GM11168 (cell line): ENCODE results near the gene TEX51.

Source experiments
- in situ Hi-C: fragments of 300-500 bp; cut with MboI; formaldehyde crosslinking; loops from one replicate; pipeline ENCODE4 v1.12.0; 2022; ENCODE audit warnings: low sequenced_read_pairs; ENCODE audit not compliant: unreplicated experiment

The TEX51 gene

DNA sequence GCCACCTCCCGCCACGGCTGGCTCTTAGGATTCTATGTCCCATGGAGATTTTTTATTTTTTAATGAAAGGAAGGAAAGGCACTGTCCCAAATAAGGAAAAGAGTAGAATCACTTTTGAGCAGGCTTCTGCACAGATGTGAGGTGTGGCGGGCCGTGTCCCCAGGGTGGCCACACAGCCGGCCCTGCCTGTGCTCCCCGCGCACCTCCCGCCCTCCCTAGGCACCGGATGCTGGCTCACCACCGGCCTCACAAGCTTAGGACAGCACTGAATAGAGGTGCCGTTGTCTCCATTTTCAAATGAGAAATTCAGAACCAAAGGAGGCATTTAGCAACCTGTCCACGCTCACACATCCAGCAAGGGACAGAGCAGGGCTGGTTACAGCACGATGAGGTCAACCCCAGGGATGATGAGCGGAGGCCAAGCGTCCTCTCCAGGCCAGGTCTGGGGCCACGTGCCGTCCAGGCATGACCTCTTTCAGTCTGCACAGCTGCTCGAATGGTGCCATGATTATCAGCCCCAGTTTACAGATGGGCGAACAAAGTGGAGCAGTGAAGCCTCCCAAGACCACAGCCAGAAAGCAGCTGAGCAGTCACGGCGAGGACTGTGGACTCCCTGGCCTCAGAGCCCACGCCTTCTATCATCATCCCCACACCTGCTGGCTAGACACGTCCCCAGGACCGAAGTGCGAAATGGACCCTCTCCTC lies 20.7 kb upstream of the TEX51 start:
- in situ Hi-C loops = no loop called here

GRCh38 chr2:126878601-126879000 lies 20.1 kb upstream of the TEX51 start:
- in situ Hi-C loops = no loop called here

DNA sequence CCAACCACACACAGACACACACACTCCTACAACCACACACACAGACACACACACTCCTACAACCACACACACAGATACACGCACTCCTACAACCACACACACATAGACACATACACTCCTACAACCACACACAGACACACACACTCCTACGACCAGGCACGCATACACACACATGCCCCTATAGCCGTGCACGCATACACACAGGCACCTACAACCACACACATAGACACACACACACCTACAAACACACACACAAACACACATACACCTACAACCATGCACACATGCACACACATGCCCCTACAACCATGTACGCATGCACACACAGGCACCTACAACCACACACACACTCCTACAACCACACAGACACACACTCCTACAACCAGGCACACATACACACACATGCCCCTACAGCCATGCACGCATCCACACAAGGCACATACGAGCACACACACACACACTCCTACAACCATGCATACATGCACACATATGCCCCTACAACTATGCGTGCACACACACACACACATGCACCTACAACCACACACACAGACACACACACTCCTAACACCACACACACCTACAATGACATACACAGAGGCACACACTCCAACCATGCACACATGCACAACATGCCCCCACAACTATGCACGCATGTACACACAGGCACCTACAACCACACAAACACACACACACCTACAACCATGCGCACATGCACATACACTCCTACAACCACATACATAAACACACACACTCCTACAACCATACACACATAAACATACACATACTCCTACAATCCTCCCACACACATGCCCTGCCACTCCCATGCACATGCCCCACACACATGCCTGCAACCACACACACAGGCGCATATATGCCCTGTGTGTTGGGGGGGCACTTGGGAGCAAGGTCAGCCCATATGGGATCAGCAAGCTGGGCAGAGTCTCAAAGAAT lies 19.1 kb upstream of the TEX51 start:
- in situ Hi-C loops = no loop called here

DNA sequence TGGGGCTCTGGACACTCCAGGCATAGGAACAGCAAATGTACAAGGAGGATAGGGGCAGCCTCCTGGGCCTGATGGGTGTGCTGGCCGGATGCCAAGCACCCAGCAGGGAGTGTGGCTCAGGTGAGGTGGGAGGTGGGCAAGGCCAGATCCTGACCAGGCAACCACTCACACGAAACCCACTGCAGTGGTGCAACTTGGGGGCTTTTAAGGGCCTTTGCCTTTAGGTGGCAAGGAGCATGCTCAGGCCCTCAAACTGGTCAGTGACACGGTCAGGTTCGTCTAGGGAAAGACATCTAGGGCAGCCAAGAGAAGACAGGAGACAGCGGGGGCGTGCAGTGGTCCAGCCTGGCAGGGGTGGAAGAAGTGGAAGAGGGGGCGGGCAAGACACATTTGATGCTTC lies 18.4 kb upstream of the TEX51 start:
- in situ Hi-C loops = no loop called here

DNA sequence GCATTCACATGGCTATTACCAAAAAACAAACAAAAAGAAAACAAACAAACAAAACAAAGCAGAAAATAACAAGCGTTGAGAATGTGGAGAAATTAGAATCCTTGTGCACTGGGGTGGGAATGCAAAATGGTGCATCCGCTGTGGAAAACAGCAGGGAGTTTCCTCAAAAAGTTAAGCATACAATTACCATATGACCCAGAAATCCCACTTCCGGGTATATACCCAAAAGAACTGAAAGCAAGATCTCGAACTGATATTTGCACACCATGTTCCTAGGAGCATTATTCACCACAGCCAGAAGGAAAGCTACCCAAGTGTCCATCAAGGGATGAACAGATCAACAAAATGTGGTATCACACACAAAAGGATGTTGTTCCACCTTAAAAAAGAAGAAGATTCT lies 17.9 kb upstream of the TEX51 start:
- in situ Hi-C loops = no loop called here

DNA sequence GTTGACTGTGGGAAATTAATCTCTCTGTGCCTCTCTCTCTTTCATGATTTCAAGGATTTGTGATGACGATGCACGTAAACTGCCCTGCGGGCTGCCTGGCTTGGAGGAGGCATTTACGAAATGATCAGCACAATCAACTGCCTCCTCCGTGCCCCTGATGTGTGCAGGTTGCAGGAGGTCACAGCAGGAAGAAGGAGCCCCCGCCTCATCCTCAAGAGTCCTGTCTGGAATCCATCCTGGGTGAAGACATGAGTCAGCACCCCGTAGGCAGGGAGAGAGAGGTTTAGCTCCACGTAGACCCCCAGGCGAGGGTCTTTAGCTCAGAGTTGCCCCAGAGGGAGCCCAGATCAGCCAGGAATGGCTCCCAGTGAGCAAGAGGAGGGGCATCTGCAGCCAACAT lies 17.1 kb upstream of the TEX51 start:
- in situ Hi-C loops = no loop called here

DNA sequence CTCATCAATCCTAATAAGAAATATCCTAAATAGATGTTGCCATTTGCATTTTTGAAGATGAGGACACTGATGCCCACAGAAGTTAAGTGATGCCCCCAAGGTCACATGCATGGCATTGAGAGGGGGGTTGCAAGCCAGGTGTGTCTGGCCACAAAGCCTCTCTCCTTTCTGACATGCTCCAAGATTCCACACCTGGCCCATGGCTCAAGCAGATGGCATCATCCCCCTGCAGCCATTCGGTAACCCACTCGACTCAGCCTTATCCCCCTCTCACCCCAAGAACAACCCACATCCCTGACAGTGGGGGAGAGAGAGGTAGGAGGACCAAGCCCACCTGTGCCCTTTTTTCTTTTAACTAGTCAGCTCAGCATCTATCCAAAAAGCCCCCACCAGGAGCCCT lies 16.5 kb upstream of the TEX51 start:
- in situ Hi-C loops = no loop called here

DNA sequence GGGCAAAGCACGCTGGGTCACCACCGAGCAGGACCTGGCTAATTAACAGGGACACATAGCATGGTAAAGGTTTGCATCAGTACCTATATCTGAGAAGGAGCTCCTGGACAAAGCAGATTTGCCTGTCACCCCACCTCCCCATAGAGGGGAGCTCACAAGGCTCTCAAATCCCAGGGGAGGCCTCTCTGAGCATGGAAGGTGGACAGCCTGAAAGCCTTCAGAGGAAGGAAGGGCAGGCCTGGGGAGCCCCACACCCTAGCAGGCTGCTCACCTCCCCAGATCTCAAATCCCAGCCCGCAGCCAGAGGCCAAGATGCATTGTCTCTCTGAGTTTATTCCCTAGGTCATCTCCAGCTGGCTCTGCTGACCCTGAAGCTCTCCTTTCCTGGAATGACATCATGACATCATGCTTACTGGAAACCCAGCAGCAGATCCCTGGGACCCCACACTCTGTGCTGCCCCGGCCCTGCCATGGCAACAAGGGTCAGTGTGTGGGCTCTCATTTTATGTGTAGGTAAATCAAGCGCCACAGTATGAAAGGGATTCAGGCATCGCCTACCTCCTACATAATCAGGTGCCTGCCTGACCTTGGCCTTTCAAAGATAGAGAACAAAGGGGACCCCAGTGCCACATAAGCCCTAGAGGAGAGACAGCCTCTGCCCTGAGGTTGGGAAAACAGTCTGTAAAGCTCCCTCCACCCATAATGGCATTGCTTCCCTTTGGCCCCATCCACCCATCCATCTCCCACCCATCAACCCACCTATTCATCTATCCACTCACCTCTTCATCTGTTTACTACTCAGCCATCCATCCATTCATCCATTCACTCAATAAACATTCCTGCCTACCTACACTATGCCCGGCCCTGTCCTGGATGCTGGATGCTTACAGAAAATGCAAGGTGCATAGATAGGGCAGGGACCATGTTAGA lies 15.7 kb upstream of the TEX51 start:
- in situ Hi-C loops = no loop called here

DNA sequence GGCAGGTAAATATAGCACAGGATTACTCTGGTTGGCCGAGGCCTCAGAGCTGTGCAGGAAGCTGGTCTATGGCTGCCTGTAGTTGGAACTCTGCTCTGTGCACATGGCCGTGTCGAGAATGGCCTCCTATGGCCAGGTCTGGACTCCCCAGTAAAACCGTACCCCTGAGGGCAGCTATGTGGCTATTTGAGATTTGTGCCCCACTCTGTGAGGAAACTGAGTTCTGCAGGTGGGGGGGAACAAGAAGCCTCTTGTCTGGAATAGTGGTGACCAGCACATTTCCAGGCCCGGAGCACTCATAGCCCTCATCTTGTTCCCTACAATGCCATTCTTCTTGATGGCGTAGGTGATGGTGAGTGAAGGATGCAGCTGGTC lies 15.0 kb upstream of the TEX51 start:
- in situ Hi-C loops = no loop called here

DNA sequence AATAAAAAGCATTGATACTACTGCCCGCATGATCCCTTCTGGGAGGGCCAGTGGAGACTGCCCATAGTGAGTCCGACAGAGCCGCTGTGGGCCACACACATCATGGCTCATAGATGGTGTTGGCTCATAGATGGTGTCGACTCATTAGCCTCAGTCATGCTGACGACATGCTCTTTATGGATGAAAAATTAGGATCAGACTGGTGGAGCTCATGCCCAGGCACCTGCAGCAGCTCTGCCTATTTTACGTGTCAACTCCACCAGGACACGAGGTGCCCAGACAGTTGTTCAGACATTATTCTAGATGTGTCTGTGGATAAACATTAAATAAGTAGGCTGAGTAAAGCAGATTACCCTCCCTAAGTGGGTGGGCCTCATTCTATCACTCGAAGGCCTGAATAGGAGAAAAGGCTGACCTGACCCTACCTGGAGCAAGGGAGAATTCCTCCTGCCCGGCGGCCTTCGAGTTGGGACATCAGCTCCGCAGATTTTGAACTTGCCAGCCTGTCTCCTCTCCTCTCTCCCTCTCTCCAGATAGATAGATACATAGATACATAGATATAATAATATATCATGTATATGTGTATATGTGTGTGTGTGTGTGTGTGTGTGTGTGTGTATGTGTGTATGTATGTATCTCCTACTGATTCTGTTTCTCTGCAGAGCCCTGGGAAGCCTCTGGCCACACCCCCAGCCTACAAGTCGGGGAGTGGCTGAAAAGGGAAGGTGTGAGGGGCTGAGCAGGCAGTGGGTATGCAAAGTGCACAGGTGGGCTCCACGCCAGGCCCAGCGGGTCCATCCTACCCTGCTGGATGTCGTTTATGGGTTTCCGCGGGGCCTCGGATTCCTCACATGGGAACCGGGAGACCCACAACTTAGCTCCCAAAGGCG lies 13.6 kb upstream of the TEX51 start:
- in situ Hi-C loops = no loop called here

DNA sequence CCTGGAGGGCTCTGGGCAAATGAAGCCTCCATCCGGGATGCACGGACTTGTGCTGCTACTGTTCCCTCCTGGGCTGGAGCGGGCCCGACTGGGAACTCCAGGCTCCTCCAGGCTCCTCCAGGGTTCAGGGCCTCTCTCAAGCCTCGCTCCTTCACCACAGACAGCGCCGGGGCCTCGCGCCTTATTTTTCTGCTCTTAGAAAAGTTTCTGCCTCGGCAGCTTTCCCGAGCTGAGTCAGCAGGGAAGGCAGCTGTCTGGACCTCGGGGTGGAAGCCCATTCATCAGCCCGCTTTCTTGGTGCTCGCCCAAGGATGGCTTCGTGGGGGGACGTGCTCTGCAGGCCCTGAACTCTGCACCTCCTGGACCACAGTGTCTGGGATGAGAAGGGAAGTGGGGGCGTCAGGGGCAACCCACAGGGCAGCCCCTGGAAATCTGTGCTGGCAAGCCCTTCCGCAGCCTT lies 12.9 kb upstream of the TEX51 start:
- in situ Hi-C loops = no loop called here

- in situ Hi-C loops = no loop called here
These were observed 12.3 kb upstream of the TEX51 start for GRCh38 chr2:126886211-126886915.

DNA sequence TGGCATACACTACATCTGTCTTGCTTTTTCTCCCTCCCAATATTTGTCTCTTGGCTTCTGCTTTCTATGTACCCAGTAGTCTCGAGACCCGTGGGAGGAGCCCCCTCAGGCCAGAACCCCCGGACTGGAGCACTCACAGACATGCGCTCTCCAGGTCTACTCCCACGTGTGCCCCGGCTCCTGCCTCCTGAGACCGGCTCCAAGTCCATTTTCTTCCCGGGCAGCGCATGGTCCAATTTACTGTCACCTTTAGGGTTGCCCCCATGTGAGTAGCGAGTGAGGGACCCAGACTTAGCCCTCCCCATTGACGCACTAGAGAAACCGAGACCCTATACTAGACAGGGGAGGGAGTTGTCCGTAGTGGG lies 11.8 kb upstream of the TEX51 start:
- in situ Hi-C loops = no loop called here

DNA sequence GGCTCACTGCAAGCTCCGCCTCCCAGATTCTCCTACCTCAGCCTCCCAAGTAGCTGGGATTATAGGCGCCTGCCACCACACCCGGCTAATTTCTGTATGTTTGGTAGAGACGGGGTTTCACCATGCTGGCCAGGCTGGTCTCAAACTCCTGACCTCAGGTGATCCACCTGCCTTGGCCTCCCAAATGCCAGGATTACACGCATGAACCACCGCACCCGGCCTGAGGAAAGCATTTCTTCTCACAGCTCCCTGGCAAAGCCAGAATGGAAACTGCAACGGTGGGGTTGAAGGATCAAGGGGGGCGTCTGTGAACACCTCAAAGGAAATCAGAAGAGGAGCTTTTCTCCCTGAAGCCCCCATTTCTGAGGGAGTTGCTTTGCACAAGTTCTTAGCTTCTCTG lies 11.2 kb upstream of the TEX51 start:
- in situ Hi-C loops = no loop called here

DNA sequence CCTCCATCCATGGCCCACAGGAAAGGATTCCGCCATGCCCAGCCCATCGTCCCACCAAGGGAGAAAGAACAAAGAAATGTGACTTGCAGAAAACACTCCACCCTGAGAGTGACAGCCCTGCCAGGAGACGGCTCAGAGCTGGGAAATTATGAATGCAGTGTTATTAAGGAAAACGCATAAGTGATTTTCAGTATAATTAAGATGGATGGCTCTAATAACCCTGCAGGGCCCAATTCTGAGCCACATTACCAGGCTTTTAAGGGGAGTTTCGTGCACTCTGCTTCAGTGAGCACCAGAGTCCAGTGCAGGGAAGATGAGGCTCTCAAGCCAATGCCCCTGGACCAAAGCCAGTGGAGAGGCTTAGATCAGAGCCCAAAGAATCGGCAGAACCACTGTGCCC lies 10.6 kb upstream of the TEX51 start:
- in situ Hi-C loops = no loop called here

DNA sequence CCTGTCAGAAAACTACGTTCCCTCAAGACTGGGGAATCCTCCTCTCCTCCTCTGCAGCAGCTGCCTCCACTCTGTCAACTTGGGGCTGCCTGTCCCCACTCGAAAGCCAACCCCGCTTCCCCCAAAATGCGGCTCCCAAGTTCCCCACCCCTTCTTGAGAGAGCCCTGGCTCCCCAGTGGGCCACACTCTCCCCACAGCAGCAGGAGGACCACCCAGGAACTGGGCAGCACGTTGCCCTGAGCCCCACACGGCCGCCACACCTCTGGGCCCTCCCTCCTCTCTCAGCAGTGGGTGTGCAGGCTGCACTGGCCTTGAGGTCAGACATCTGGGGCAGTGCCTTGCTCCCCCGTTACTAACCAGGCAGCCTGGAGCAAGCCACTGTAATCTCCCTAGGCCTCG lies 9.6 kb upstream of the TEX51 start:
- in situ Hi-C loops = no loop called here

DNA sequence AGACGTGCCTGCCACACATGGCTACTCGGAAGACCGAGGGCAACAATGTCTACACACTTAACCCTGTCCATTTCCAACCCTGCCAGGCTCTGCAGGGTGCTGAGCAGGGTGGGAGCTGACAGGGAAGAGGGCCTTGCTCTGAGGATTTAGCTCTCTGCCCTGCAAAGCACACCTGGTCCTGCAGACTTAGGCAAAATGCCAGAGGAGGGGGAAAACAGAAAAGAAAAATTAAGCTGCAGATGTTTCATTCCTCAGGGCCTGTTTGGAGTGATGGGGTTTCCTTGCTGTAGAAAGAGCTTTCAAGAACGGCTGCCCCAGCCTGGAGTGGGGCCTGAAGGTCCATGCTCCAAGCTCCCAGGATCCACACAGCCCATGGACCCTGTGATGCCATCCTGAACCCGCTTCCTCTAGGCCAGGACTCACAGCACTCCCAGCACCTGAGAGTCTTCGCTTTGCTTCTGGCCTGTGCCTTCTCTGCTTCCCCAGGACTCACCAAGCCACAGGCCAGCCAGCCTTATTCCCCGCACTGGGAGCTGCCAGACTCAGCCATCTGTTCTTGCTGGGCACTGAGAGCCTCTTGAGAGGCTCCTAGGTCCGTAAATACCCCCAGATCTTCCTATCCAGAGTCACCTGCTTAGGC lies 9.1 kb upstream of the TEX51 start:
- in situ Hi-C loops = no loop called here

DNA sequence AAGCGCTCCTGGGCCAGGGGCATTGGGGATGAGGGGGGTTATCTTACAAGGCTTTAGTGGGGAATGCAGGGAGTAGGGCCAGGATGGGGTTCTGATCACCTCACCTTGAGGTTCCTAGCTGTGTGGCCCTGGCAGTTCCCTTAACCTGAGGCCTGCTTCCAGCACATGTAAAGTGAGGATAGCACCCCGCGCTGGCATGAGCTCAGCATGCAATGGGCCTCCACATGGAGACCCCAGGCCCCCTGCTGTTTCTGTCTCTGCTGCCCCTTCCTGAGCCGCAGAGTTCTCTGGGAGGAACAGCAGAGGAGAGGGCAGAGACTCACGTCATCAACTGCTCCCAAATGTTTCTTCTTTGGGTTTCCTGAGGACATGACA lies 8.6 kb upstream of the TEX51 start:
- in situ Hi-C loops = no loop called here
